Activated T-helper 2 cell treated with anti-CD3 and anti-CD28 coated beads, Interferon-gamma antibody, Interleukin-2, Interleukin-4, amounts not matched to agents 10 μg/mL and 5 μg/mL and 100 μg/mL, durations not matched to agents 14 hours and 24 hours and 36 hours (primary cell): ENCODE data around the gene LIPF. TPM values are rescaled to one million over a fixed set of nuclear protein-coding genes. Genes with fewer than 3 reads are reported as not detected.
"Not testable (repeated sequence)": the region's sequence is repeated elsewhere in the genome, so short reads cannot be mapped to it uniquely, and the experiment has no call there.

Source experiments
- DNase-seq: peaks from one replicate; pipeline ENCODE4 v3.0.0; 2021; ENCODE audit warnings: low spot score
- H3K27ac Mint-ChIP-seq: one replicate; pipeline ENCODE4 v1.8.0; 2021; ENCODE audit warnings: mixed read lengths
- H3K27me3 Mint-ChIP-seq: one replicate; pipeline ENCODE4 v1.8.0; 2021; ENCODE audit warnings: low read depth, mixed read lengths
- H3K36me3 Mint-ChIP-seq: one replicate; pipeline ENCODE4 v1.8.0; 2021; ENCODE audit warnings: low read depth, mixed read lengths
- H3K4me1 Mint-ChIP-seq: one replicate; pipeline ENCODE4 v1.8.0; 2021; ENCODE audit warnings: low read depth, mixed read lengths
- H3K4me3 Mint-ChIP-seq: one replicate; pipeline ENCODE4 v1.8.0; 2021; ENCODE audit warnings: low read depth, mild to moderate bottlenecking, moderate library complexity, mixed read lengths
- H3K9me3 Mint-ChIP-seq: one replicate; pipeline ENCODE4 v1.8.0; 2021; ENCODE audit warnings: mixed read lengths
- intact Hi-C: fragments of 100-400 bp; cut with micrococcal nuclease; formaldehyde crosslinking; loops from one replicate; pipeline ENCODE4 v1.15.1; 2023
- total RNA-seq: library from RNA; stranded (reverse); gene quantifications from 2 replicates; pipeline ENCODE4 v1.2.3, GENCODE V29; 2022

Gene LIPF
- total RNA-seq, 1 donor from 2014 or later = not detected

DNA sequence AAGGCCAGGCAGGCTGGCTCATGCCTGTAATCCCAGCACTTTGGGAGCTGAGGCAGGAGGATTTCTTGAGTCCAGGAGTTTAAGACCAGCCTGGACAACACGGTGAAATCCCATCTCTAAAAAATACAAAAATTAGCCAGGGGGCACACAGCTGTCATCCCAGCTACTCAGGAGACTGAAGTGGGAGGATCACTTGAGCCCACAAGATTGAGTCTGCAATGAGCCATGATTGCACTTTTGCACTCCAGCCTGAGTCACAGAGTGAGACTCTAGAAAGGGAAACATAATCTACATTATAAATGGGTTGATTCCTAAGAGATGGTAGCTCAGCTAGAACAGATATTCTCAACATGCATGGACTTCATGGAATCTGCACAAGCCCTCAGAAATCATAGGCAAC is 6.3 kb upstream of the LIPF start:
- Mint-ChIP-seq H3K36me3 (no peaks in the 10 kb centered on the region), H3K27me3 (peaks cover 21% of the 10 kb centered on the region), H3K4me1 (no peaks in the 10 kb centered on the region), H3K4me3 (no peak overlapping the region), H3K9me3 (no peaks in the 10 kb centered on the region), H3K27ac (no peak overlapping the region)
- intact Hi-C loops = no loop called here
- DNase-seq = no peak

- no peaks in the 10 kb centered on the region for H3K9me3 Mint-ChIP-seq
- no peak overlapping the region for H3K27ac Mint-ChIP-seq
- H3K4me3 Mint-ChIP-seq = no peak overlapping the region
- no peaks in the 10 kb centered on the region for H3K4me1 Mint-ChIP-seq
- intact Hi-C loops = no loop called here
- H3K27me3 Mint-ChIP-seq = peaks cover 18% of the 10 kb centered on the region
- no peak for DNase-seq
- H3K36me3 Mint-ChIP-seq = no peaks in the 10 kb centered on the region
These were observed 4.3 kb upstream of the LIPF start for GRCh38 chr10:88659725-88660597.

DNA sequence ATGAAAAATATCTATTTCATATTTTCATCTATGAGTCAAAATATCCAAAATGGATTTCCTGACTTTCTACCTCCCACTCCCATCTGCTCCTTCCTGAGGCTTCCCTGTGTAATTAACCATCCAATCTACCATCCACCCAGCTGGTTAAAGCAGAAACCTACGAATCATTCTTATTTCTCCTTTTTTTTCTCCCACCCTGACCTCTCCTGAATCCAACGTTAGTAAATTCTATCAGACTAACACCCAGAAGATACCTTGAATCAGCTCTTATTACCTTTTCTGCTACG is 3.7 kb upstream of the LIPF start:
- DNase-seq = no peak
- Mint-ChIP-seq H3K4me3 (no peak overlapping the region), H3K4me1 (no peaks in the 10 kb centered on the region), H3K36me3 (no peaks in the 10 kb centered on the region), H3K27ac (no peak overlapping the region), H3K27me3 (peaks cover 18% of the 10 kb centered on the region), H3K9me3 (no peaks in the 10 kb centered on the region)
- intact Hi-C loops = no loop called here

DNA sequence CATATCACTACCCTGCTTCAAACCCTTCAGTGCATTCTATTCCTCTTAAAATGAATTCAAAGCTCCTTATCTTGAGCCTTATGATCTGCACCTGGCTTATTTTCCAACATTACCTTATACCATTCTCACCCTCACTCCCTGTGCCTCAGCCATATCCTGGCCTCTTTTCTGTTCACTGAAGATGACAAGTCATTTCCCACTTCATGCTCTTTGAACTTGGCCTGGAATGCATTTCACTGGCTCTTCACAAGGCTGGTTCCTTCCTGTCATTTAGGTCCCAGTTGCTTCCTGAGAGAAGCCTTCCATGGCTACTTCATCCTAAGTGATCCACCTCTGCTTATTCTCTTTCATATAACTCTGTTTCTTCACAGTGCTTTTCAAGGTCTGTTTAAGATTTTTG is 3.2 kb upstream of the LIPF start:
- H3K4me3 Mint-ChIP-seq = no peak overlapping the region
- H3K4me1 Mint-ChIP-seq = no peaks in the 10 kb centered on the region
- H3K27me3 Mint-ChIP-seq = peaks cover 18% of the 10 kb centered on the region
- intact Hi-C loops = no loop called here
- H3K27ac Mint-ChIP-seq = no peak overlapping the region
- H3K36me3 Mint-ChIP-seq = no peaks in the 10 kb centered on the region
- no peak for DNase-seq
- no peaks in the 10 kb centered on the region for H3K9me3 Mint-ChIP-seq

- no peak overlapping the region for H3K27ac Mint-ChIP-seq
- H3K9me3 Mint-ChIP-seq = no peaks in the 10 kb centered on the region
- no peaks in the 10 kb centered on the region for H3K36me3 Mint-ChIP-seq
- DNase-seq = no peak
- no peak overlapping the region for H3K4me3 Mint-ChIP-seq
- no peaks in the 10 kb centered on the region for H3K4me1 Mint-ChIP-seq
- peaks cover 18% of the 10 kb centered on the region for H3K27me3 Mint-ChIP-seq
- intact Hi-C loops = no loop called here
These were observed 2.7 kb upstream of the LIPF start for GRCh38 chr10:88661577-88661976.

DNA sequence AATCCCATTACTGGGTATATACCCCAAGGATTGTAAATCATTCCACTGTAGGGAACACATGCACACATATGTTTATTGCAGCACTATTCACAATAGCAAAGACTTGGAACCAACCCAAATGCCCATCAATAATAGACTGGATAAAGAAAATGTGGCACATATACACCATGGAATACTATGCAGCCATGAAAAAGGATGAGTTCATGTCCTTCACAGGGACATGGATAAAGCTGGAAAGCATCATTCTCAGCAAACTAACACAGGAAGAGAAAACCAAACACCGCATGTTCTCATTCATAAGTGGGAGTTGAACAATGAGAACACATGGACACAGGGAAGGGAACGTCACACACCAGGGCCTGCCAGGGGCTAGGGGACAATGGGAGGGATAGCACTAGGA is 1.1 kb upstream of the LIPF start:
- H3K4me3 Mint-ChIP-seq, intact Hi-C loops, H3K36me3 Mint-ChIP-seq, H3K27ac Mint-ChIP-seq, DNase-seq, H3K4me1 Mint-ChIP-seq, H3K9me3 Mint-ChIP-seq: not testable (repeated sequence)
- peaks cover 15% of the 10 kb centered on the region for H3K27me3 Mint-ChIP-seq

DNA sequence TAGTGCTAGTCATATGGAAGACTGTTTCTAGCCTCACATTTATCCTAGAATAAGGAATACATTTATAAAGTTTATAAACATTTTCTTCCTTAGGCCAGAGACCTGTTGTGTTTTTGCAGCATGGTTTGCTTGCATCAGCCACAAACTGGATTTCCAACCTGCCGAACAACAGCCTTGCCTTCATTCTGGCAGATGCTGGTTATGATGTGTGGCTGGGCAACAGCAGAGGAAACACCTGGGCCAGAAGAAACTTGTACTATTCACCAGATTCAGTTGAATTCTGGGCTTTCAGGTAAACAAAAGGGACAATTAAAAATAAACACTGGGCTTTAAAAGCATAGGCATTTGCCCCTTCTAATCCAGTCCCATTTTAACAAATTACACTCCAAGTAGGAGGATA is 4.2 kb downstream of the LIPF start:
- peaks cover 27% of the 10 kb centered on the region for H3K27me3 Mint-ChIP-seq
- DNase-seq = no peak
- no peaks in the 10 kb centered on the region for H3K9me3 Mint-ChIP-seq
- no peak overlapping the region for H3K27ac Mint-ChIP-seq
- H3K4me3 Mint-ChIP-seq = no peak overlapping the region
- intact Hi-C loops = no loop called here
- peaks cover 10% of the 10 kb centered on the region for H3K4me1 Mint-ChIP-seq
- H3K36me3 Mint-ChIP-seq = no peaks in the 10 kb centered on the region

- Mint-ChIP-seq H3K4me1 (peaks cover 10% of the 10 kb centered on the region), H3K27me3 (peaks cover 34% of the 10 kb centered on the region), H3K4me3 (no peak overlapping the region), H3K36me3 (no peaks in the 10 kb centered on the region), H3K27ac (no peak overlapping the region), H3K9me3 (no peaks in the 10 kb centered on the region)
- intact Hi-C loops = no loop called here
- no peak for DNase-seq
These were observed 6.3 kb downstream of the LIPF start for GRCh38 chr10:88670497-88670896.

DNA sequence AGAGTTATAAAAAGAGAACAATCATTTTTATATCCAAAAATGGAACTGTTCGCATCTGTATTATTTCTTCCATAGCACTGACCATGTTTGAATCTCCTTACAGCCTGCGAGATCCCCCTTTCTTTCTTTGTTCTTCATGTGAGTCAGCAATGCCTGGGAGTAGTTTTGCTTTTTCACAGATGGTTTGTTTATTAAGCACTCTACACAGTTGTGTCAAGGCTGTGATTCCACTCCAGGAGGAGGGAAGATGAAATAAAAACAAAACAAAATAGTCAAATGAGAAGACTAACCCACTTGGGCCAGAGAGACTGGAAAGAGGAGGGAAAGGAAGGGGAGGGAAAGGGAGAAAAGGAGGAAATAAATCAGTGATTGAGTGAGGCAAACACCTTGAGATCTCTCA is 7.8 kb downstream of the LIPF start:
- intact Hi-C loops = no loop called here
- H3K27me3 Mint-ChIP-seq = peaks cover 41% of the 10 kb centered on the region
- no peak overlapping the region for H3K4me3 Mint-ChIP-seq

GRCh38 chr10:88676283-88677060 is 12.2 kb downstream of the LIPF start:
- Mint-ChIP-seq H3K27me3 (peaks cover 48% of the 10 kb centered on the region), H3K4me1 (no peaks in the 10 kb centered on the region), H3K9me3 (no peaks in the 10 kb centered on the region), H3K4me3 (no peak overlapping the region), H3K36me3 (no peaks in the 10 kb centered on the region), H3K27ac (no peak overlapping the region)
- intact Hi-C loops = no loop called here
- DNase-seq = no peak

More for the DNA sequence above, 7.8 kb downstream of the LIPF start:
- H3K27ac Mint-ChIP-seq = no peak overlapping the region
- H3K4me1 Mint-ChIP-seq = peaks cover 10% of the 10 kb centered on the region
- DNase-seq = no peak
- no peaks in the 10 kb centered on the region for H3K36me3 Mint-ChIP-seq
- H3K9me3 Mint-ChIP-seq = no peaks in the 10 kb centered on the region

GRCh38 chr10:88680958-88681357 is 16.7 kb downstream of the LIPF start:
- no peak for DNase-seq
- intact Hi-C loops = no loop called here
- H3K36me3 Mint-ChIP-seq = no peaks in the 10 kb centered on the region
- no peak overlapping the region for H3K4me3 Mint-ChIP-seq
- H3K27ac Mint-ChIP-seq = no peak overlapping the region
- H3K4me1 Mint-ChIP-seq = no peaks in the 10 kb centered on the region
- peaks cover 35% of the 10 kb centered on the region for H3K27me3 Mint-ChIP-seq
- H3K9me3 Mint-ChIP-seq = no peaks in the 10 kb centered on the region

GRCh38 chr10:88682491-88682890 is 18.2 kb downstream of the LIPF start:
- intact Hi-C loops = no loop called here
- H3K36me3 Mint-ChIP-seq = no peaks in the 10 kb centered on the region
- no peaks in the 10 kb centered on the region for H3K4me1 Mint-ChIP-seq
- DNase-seq = no peak
- no peak overlapping the region for H3K4me3 Mint-ChIP-seq
- H3K27ac Mint-ChIP-seq = no peak overlapping the region
- H3K27me3 Mint-ChIP-seq = peaks cover 35% of the 10 kb centered on the region
- no peaks in the 10 kb centered on the region for H3K9me3 Mint-ChIP-seq

DNA sequence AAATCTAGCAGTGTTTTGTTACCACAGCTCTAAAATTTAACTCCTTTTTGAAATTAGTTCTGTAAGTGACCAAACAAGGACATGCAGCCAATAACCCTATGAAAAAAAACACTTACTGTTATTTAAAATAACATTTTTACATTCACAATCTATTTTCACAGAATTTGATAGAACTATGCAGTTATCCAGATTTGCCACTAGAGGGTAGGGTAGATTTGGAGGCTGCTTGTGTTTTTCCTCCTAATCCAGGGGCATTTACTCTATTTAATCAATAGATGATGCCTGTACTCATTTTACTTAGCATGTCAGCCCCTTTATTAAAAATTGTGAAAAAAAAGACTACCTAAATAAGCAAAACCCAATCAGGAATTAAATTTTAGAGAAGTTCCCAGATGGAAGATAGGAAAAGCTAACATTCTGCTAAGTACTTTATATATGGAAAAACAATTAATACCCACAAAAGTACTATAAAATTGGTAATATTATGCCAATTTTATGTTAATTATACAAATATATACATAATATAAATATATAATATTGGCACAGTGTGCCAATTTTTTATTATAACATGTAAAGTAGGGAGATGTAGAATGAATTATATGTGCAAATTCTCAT is 23.7 kb downstream of the LIPF start:
- no peaks in the 10 kb centered on the region for H3K36me3 Mint-ChIP-seq

More for the DNA sequence above, 23.7 kb downstream of the LIPF start:
- Mint-ChIP-seq H3K27ac (no peak overlapping the region), H3K4me1 (no peaks in the 10 kb centered on the region), H3K27me3 (peaks cover 29% of the 10 kb centered on the region), H3K4me3 (no peak overlapping the region), H3K9me3 (no peaks in the 10 kb centered on the region)
- intact Hi-C loops = loop anchor here (1.0 to 5.0 kb wide), 2 partner anchors 122 to 244 kb away; no protein-coding TSS in a partner anchor
- no peak for DNase-seq
